GM12872 (cell line): ENCODE measurements around the gene GSPT1.

Experiments used
- TF ChIP-seq, protein P1 (sequence below): IDR thresholded peaks from 3 replicates; pipeline ENCODE4 v1.5.1; 2011; ENCODE audit warnings: low read depth, mild to moderate bottlenecking, low read length, moderate library complexity; ENCODE audit not compliant: insufficient read depth

Gene GSPT1

GRCh38 chr16:11914210-11915113 is 1.3 kb downstream of the GSPT1 start:
- TF ChIP-seq, protein P1, sequence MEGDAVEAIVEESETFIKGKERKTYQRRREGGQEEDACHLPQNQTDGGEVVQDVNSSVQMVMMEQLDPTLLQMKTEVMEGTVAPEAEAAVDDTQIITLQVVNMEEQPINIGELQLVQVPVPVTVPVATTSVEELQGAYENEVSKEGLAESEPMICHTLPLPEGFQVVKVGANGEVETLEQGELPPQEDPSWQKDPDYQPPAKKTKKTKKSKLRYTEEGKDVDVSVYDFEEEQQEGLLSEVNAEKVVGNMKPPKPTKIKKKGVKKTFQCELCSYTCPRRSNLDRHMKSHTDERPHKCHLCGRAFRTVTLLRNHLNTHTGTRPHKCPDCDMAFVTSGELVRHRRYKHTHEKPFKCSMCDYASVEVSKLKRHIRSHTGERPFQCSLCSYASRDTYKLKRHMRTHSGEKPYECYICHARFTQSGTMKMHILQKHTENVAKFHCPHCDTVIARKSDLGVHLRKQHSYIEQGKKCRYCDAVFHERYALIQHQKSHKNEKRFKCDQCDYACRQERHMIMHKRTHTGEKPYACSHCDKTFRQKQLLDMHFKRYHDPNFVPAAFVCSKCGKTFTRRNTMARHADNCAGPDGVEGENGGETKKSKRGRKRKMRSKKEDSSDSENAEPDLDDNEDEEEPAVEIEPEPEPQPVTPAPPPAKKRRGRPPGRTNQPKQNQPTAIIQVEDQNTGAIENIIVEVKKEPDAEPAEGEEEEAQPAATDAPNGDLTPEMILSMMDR: no peak

DNA sequence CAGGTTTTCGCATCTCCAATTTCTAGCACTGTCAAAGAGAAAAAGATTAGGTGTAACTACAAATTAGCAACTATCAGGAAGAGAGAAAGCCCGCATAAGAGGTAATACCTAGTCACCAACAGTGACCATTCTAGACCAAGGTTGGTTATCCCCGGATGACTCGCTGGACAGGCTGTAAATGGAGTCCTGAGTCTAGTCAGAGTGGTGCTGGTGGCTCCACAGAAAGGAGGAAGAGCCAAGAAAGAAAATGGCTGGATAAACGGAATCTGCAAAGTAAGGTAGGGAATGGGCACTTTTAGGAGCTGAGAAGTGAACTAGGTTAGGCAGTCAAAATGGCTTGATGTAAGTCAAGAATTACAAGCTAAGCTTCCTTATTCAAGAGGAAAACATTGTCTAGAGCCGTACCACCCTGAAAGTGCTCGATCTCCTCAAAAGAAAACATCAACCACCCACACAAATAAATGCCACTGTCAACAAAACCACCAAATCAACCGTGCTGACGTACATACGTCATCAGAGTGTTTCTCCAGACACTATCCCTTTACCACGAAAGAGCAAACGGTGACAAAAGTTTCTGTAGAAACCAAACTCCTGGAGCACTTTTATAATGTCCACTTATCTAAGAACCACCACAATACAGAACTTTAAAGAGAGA is 2.2 kb downstream of the GSPT1 start:
- TF ChIP-seq, protein P1: no peak

DNA sequence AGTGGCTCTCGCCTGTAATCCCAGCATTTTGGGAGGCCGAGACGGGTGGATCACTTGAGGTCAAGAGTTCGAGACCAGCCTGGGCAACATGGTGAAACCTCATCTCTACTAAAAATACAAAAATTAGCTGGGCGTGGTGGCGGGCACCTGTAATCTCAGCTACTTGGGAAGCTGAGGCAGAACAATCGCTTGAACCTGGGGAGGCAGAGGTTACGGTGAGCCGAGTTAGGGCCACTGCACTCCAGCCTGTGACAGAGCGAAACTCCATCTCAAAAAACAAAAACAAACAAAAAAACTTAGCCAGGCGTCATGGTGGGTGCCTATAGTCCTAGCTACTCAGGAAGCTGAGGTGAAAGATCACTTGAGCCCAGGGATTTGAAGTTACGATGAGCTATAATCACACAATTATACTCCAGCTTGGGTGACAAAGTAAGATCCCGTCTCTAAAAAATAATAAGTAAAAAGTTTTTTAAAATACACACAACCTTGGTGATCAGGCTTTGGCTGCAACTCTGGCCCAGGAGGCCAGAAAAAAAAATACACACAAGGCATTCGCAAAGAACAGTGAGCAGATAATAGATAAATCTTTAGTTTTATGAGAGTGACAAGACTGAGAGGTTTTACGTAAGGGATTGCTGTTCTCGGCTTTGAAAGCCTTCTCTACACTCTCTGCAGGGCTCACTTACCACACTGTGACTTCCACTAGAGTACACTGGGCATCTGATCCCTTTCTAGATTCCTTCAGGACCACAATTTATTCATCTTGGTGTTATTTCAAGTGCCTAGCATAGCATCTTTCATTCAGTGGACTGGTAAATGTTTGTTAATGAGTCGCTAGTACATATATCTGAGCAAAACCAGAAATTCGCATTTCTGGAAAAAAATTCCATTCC is 5.9 kb downstream of the GSPT1 start:
- TF ChIP-seq, protein P1: no peak

DNA sequence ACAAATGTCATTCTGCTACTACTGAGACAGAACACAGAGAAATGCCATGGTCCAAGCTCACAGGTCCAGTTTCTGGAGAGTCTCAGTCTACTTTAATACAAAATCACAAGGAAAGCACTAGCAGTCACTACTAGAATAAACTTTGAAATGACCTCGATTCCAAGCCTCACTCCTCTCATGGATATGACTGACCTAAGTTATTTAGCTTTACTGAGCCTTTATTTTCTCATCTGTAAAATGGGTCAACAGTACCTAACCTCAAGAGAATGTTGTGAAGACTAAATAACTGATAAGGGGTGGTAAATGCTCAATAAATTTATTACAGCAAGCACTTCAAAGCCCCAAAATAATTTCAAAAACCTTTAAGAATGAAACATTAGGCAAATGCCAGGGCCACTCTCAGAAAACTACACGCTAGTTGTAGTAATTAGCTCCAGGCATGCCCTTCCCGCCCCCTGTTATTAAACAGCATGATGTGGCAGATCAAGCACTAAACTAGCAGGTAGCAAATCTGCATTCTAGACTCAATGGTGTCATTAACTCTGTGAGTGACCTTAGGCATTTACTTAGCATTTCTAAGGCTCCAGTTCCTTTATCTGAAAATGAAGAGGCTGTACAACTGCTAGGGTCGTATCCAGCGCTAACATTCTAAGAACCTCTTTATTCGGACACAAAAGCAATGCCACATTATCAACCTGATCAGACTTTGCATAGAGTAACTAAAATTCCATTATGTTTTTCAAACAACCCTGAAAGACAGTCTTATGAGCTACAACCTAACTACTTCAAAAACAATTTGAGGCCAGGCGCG is 8.4 kb downstream of the GSPT1 start:
- TF ChIP-seq, protein P1: no peak

GRCh38 chr16:11903906-11904305 is 11.8 kb downstream of the GSPT1 start:
- TF ChIP-seq, protein P1: no peak

- TF ChIP-seq, protein P1: no peak
Observed at GRCh38 chr16:11901091-11901490, 14.7 kb downstream of the GSPT1 start.
